Astrocyte of the cerebellum (primary cell): Measurements from ENCODE around the gene SRSF10.

Experiments used
- DNase-seq: peaks from one replicate; pipeline ENCODE4 v3.0.0-alpha.2; 2011; ENCODE audit warnings: low read depth
- H3K4me3 ChIP-seq: 2 replicates; pipeline ENCODE4 v1.5.1; 2011; ENCODE audit warnings: mild to moderate bottlenecking, low read depth, low read length, moderate library complexity
- CTCF ChIP-seq: IDR thresholded peaks from 2 replicates; pipeline ENCODE4 v1.5.1; 2012; ENCODE audit warnings: low read length, low read depth, moderate library complexity, mild to moderate bottlenecking; ENCODE audit errors: missing control alignments
- in situ Hi-C: cut with HindIII; loops from 2 replicates; pipeline ENCODE4 v1.10.0; 2017; ENCODE audit warnings: low sequenced_read_pairs

The SRSF10 gene

GRCh38 chr1:23964790-23965740 is 15.1 kb downstream of the SRSF10 start:
- in situ Hi-C loops = loop anchor here (10.0 kb wide), 2 partner anchors 60 to 120 kb away; no protein-coding TSS in a partner anchor
- DNase-seq = no peak
- H3K4me3 ChIP-seq = no peak overlapping the region
- no peak for TF ChIP-seq CTCF

DNA sequence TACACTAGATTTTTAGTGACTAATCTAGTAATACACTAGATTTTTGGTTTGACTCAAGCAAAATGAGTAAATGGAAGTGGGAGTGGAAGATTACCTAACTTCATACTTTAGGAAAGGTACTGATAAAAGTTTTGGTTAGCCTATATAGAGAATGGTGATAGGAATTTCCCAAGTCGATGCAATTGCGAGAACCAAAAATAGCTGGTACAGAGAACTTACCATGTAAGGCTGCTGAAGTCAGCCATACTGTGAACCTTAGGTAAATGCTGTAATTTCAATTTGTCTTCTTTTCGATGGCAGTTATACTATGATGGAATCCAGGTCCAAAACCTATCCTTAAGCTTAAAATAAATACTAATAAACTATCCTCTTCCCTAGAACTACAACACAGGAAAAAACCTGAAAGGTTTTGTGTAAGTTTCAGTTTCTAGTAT is 15.9 kb downstream of the SRSF10 start:
- DNase-seq = no peak
- in situ Hi-C loops = loop anchor here (10.0 kb wide), 2 partner anchors 61 to 121 kb away; no protein-coding TSS in a partner anchor
- no peak overlapping the region for H3K4me3 ChIP-seq
- TF ChIP-seq CTCF = no peak

GRCh38 chr1:23963617-23964234 is 16.4 kb downstream of the SRSF10 start:
- TF ChIP-seq CTCF = no peak
- no peak for DNase-seq
- no peak overlapping the region for H3K4me3 ChIP-seq
- in situ Hi-C loops = loop anchor here (10.0 kb wide), 2 partner anchors 61 to 121 kb away; no protein-coding TSS in a partner anchor

- DNase-seq = no peak
- TF ChIP-seq CTCF = no peak
- in situ Hi-C loops = loop anchor here (10.0 kb wide), 2 partner anchors 64 to 124 kb away; no protein-coding TSS in a partner anchor
- H3K4me3 ChIP-seq = peak overlapping the region; percentile 82
These were observed 19.7 kb downstream of the SRSF10 start for GRCh38 chr1:23960291-23961020.

DNA sequence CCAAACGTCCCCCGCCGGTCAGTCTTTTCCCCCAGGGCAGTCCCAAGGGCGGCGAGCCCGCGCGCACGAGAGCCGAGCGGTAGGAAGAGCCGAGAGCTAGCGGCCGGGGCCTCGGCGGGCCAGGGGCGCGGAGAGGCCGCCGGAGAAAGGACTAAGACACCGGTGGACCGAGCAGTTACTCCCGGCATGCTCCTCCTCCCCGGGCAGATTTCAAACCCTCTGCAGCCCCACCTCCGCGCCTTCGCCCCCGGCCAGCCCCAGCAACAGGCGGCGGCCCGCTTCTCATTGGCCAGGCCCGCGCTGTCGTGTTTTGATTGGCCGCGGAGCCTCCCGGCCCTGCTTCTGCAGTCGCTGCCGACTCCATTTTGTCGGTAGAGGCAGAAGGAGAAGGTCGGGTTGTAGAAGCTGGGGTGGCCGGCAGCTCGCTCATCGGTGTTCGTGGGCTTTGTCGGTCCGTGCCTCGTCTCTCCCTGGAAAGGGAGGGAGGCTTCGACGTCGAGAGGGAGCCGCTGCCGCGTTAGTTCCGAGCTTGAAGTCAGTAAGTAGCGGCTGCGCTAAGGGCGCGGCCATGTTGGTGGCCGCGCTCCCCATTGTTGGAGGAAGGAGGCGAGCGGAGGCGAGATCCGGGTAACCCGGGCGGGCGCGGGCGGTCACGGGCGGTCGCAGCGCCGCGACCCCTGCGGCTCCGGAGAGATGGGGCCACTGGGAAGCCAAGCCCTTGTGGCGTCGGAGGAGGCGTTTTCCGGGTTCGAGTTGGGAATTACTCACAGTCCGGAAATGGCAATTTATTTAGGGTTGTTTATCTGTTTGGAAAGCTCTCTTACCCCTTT is 20.5 kb downstream of the SRSF10 start, which contains the start of gene PNRC2:
Gene PNRC2, plus strand, starts transcription at position 368 of the 830 bp plus-strand sequence. CDS start 1,630 bp downstream, outside the sequence.
- peak within 1 kb of the TSS; percentile 82 for H3K4me3 ChIP-seq
- DNase-seq = peak; percentile 91
- no peak for TF ChIP-seq CTCF
- in situ Hi-C loops = loop anchor here (10.0 kb wide), 2 partner anchors 65 to 125 kb away; no protein-coding TSS in a partner anchor
